ENCODE data around the gene RPS6KC1.

The RPS6KC1 gene

DNA sequence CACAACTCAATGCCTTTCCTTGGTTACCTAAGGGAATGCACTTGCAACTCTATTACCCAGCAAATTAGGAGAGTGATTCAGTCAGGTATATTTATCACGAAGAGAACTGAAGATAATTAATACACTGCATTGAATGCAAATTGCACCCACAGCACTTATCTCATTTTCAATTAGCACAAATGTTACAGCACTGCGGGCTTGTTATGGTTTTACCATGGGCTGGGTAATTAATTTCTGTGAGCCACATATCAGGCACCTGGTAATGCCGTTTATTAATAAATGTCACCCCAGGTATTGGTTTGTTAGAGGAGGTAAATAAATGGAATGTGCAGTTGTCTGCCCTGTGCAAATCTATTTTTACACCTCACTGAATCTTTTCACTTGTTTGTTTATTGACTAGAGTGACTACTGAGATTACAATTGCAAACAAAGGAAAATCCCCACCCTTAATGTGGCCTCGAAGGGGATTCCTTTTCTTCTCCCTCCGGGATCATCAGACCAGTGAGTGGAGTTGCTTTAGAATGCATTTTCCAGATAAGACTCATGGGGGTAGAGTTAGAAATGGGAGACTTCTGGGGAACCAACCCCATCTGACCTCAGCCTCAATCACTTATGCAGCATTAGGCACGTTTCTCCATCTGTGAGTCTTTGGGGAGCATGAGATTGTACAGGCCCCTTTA lies 269.3 kb downstream of the RPS6KC1 start:
- TF ChIP-seq ZFX (IDR thresholded peaks at IDR 0.05): no peak
- TF ChIP-seq, protein P1, sequence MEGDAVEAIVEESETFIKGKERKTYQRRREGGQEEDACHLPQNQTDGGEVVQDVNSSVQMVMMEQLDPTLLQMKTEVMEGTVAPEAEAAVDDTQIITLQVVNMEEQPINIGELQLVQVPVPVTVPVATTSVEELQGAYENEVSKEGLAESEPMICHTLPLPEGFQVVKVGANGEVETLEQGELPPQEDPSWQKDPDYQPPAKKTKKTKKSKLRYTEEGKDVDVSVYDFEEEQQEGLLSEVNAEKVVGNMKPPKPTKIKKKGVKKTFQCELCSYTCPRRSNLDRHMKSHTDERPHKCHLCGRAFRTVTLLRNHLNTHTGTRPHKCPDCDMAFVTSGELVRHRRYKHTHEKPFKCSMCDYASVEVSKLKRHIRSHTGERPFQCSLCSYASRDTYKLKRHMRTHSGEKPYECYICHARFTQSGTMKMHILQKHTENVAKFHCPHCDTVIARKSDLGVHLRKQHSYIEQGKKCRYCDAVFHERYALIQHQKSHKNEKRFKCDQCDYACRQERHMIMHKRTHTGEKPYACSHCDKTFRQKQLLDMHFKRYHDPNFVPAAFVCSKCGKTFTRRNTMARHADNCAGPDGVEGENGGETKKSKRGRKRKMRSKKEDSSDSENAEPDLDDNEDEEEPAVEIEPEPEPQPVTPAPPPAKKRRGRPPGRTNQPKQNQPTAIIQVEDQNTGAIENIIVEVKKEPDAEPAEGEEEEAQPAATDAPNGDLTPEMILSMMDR (conservative IDR thresholded peaks at IDR 0.05): no peak
- H3K27ac ChIP-seq: no peak overlapping the region

Data from C4-2B (cell line).